Endothelial cell of umbilical vein (primary cell): ENCODE data around the gene UVSSA. TPM values are rescaled to one million over a fixed set of nuclear protein-coding genes. Genes with fewer than 3 reads are reported as not detected.

Experiments used
- BruUV-seq: library from RNA; stranded (reverse); fragments of 400-500 nt; replicated peaks from 2 replicates; lab custom pipeline; 2021; lab: Mats Ljungman, UMichigan
- CTCF ChIA-PET: fragments of 300-600, 350-600 bp; sonication (Branson Sonifier 250); formaldehyde crosslinking; loops from one replicate; lab custom pipeline; 2021; ENCODE audit warnings: antibody characterized with exemption, inconsistent platforms; lab: Charles Lee
- POLR2A ChIA-PET: fragments of 300-600, 350-600 bp; sonication (Branson Sonifier 250); formaldehyde crosslinking; loops from one replicate; lab custom pipeline; 2021; ENCODE audit warnings: antibody characterized with exemption, inconsistent platforms; lab: Charles Lee
- DNase-seq: peaks from one replicate; pipeline ENCODE4 v3.0.0-alpha.2; 2011; ENCODE audit warnings: low read depth, low spot score
- FAIRE-seq: peaks from 2 replicates; lab custom pipeline; 2011; peaks lifted over from hg19 to GRCh38; lab: Jason Lieb, UNC
- H2AFZ ChIP-seq: 2 replicates; pipeline ENCODE4 v1.6.0; 2012; ENCODE audit warnings: low read depth, low read length, control low read depth, inconsistent platforms
- H3K27ac ChIP-seq: 2 replicates; pipeline ENCODE4 v1.5.1; 2011; ENCODE audit warnings: low read depth, mild to moderate bottlenecking, control low read depth, low read length, moderate library complexity; ENCODE audit not compliant: insufficient read depth
- H3K27me3 ChIP-seq, 2 experiments: 2 replicates each; pipeline versions ENCODE4 v1.6.0 to v1.6.1; 2011; ENCODE audit warnings: low read length in 2 of 2, mixed read lengths in 1 of 2; ENCODE audit not compliant: control insufficient read depth in 2 of 2, insufficient read depth in 2 of 2
- H3K36me3 ChIP-seq, 2 experiments: 2 replicates in 1 of 2; 3 replicates in 1 of 2; pipeline ENCODE4 v1.5.1; 2011; ENCODE audit warnings: low read length in 2 of 2, mild to moderate bottlenecking in 1 of 2, moderate library complexity in 1 of 2; ENCODE audit not compliant: control insufficient read depth in 2 of 2, insufficient read depth in 2 of 2; ENCODE audit errors: extremely low read depth in 1 of 2
- H3K4me1 ChIP-seq: 3 replicates; pipeline ENCODE4 v1.5.1; 2011; ENCODE audit warnings: mild to moderate bottlenecking, low read length; ENCODE audit not compliant: control insufficient read depth, insufficient read depth; ENCODE audit errors: extremely low read depth
- H3K4me2 ChIP-seq: 2 replicates; pipeline ENCODE4 v1.6.1; 2011; ENCODE audit warnings: low read length, control low read depth, mixed read lengths; ENCODE audit not compliant: insufficient read depth
- H3K4me3 ChIP-seq, 3 experiments: fragments of 200-600 bp in 1 of 3; sonication (generic), shearing (Covaris generic) in 1 of 3; replicated peaks in 1 of 3; 2 replicates each; pipeline ENCODE4 v1.5.1; 2011 to 2016; ENCODE audit warnings: control low read depth in 3 of 3, low read length in 3 of 3, mild to moderate bottlenecking in 2 of 3, inconsistent platforms in 1 of 3, low read depth in 1 of 3, moderate library complexity in 1 of 3; ENCODE audit not compliant: insufficient read depth in 1 of 3
- H3K79me2 ChIP-seq: 2 replicates; pipeline ENCODE4 v1.6.0; 2012; ENCODE audit warnings: low read length, inconsistent platforms; ENCODE audit not compliant: control insufficient read depth, insufficient read depth
- H3K9ac ChIP-seq: replicated peaks from 2 replicates; pipeline ENCODE3; 2011; ENCODE audit warnings: low read length, control low read depth; ENCODE audit not compliant: insufficient read depth; ENCODE audit errors: extremely low read depth
- H3K9me1 ChIP-seq: replicated peaks from 3 replicates; pipeline ENCODE4 v1.6.0; 2011; ENCODE audit warnings: mild to moderate bottlenecking, low read length; ENCODE audit not compliant: control insufficient read depth, insufficient read depth; ENCODE audit errors: extremely low read depth
- H3K9me3 ChIP-seq: replicated peaks from 2 replicates; pipeline ENCODE4 v1.5.1; 2012; ENCODE audit warnings: low read length, inconsistent platforms; ENCODE audit not compliant: control insufficient read depth, insufficient read depth
- H4K20me1 ChIP-seq: replicated peaks from 2 replicates; pipeline ENCODE3; 2011; ENCODE audit warnings: mild to moderate bottlenecking, low read length; ENCODE audit not compliant: control insufficient read depth, insufficient read depth; ENCODE audit errors: extremely low read depth
- FOS ChIP-seq: IDR thresholded peaks from 2 replicates; pipeline ENCODE4 v1.6.1; 2011; ENCODE audit warnings: mild to moderate bottlenecking, low read length, moderate library complexity, borderline replicate concordance; ENCODE audit not compliant: insufficient read depth
- GATA2 ChIP-seq: IDR thresholded peaks from 2 replicates; pipeline ENCODE4 v1.7.0; 2011; ENCODE audit warnings: low read depth, mild to moderate bottlenecking, moderate library complexity, mixed read lengths, low read length; ENCODE audit not compliant: insufficient read length, insufficient read depth
- dilution Hi-C: fragments of 300-500 bp; cut with MboI; formaldehyde crosslinking; loops from one replicate; pipeline ENCODE4 v1.15.0; 2019; ENCODE audit warnings: low sequenced_read_pairs; ENCODE audit not compliant: extremely low pct_ligation_motif_present
- intact Hi-C: fragments of 100-400 bp; cut with micrococcal nuclease; formaldehyde crosslinking; loops from one replicate; pipeline ENCODE4 v1.10.0; 2022
- polyA plus RNA-seq, 4 experiments: library from polyadenylated mRNA; depleted of rRNA in 3 of 4; stranded (reverse) in 3 of 4; unstranded in 1 of 4; fragments of >200 nt; gene quantifications; 2 replicates each; pipeline versions ENCODE4 v1.2.1 to v1.2.3, GENCODE V29; 2011 to 2012; ENCODE audit warnings: missing spikeins in 1 of 4
- total RNA-seq: library from RNA; stranded (reverse); gene quantifications from 2 replicates; pipeline ENCODE4 v1.2.3, GENCODE V29; 2021
- TF ChIP-seq, protein P1 (sequence below): IDR thresholded peaks from 2 replicates; pipeline ENCODE4 v1.6.1; 2011; ENCODE audit not compliant: insufficient read depth, insufficient read length

UVSSA gene
- total and polyA plus RNA-seq, 2 donors (not counting 3 experiments of a cell fraction or from before 2014, with no cell fraction given) = 7.1 to 14.9 TPM

DNA sequence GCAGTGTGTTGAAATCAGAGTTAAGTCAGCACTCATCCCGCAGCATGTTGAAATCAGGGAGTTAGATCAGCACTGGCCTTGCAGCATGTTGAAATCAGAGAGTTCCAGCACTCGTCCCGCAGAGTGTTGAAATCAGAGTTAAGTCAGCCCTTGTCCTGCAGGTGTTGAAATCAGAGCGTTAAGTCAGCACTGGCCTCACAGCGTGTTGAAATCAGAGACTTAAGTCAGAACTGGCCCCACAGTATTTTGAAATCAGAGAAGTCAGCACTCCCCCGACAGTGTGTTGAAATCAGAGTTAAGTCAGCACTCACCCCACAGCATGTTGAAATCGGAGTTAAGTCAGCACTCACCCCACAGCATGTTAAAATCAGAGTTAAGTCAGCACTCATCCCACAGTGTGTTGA lies 10.9 kb upstream of the UVSSA start:
- no peaks in the 10 kb centered on the region for H3K9me3 ChIP-seq
- no peaks in the 10 kb centered on the region for H3K27me3 ChIP-seq
- H3K9me1 ChIP-seq = no peaks in the 10 kb centered on the region
- no peak overlapping the region for H3K4me2 ChIP-seq
- intact Hi-C loops = no loop called here
- no peak overlapping the region for H3K4me3 ChIP-seq
- ChIA-PET POLR2A (no interaction called here), CTCF (no interaction called here)
- no peaks in the 10 kb centered on the region for H4K20me1 ChIP-seq
- FAIRE-seq (no peak), DNase-seq (no peak)
- H3K27ac ChIP-seq = no peak overlapping the region
- dilution Hi-C loops = no loop called here
- H2AFZ ChIP-seq = no peak overlapping the region
- no peak overlapping the region for H3K9ac ChIP-seq
- H3K36me3 ChIP-seq = peaks cover 7 to 38% of the 10 kb centered on the region in 2 experiments
- no TSS peak for BruUV-seq
- TF ChIP-seq FOS = no peak
- TF ChIP-seq, protein P1, sequence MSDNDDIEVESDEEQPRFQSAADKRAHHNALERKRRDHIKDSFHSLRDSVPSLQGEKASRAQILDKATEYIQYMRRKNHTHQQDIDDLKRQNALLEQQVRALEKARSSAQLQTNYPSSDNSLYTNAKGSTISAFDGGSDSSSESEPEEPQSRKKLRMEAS = no peak
- TF ChIP-seq GATA2 = no peak
- H3K4me1 ChIP-seq = no peaks in the 10 kb centered on the region
- no peaks in the 10 kb centered on the region for H3K79me2 ChIP-seq

DNA sequence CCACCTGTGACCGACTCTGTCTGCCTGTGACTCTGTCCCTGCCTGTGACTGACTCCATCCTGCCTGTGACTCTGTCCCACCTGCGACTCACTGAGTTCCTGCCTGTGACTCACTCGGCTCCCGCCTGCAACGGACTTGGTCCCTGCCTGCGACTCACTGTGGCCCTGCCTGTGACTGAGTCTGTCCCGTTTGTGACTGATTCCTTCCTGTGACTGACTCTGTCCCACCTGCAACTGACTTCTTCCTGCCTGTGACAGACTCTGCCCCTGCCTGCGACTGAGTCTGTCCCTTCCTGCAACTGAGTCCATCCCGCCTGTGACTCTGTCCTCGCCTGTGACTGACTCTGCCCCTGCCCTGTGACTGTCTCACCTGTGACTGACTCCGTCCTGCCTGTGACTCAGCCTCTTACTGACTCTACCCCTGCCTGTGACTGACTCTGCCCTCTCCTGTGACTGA lies 9.6 kb upstream of the UVSSA start:
- BruUV-seq = no TSS peak
- ChIA-PET POLR2A (no interaction called here), CTCF (no interaction called here)
- no peak overlapping the region for H3K27ac ChIP-seq
- dilution Hi-C loops = no loop called here
- no peak overlapping the region for H3K9ac ChIP-seq
- intact Hi-C loops = no loop called here
- H3K4me3 ChIP-seq = no peak overlapping the region
- FAIRE-seq = peak; percentile 76
- H4K20me1 ChIP-seq = no peaks in the 10 kb centered on the region
- no peaks in the 10 kb centered on the region for H3K9me3 ChIP-seq
- no peak for DNase-seq
- H2AFZ ChIP-seq = no peak overlapping the region
- TF ChIP-seq GATA2 (no peak), FOS (peak; percentile 76)
- H3K79me2 ChIP-seq = no peaks in the 10 kb centered on the region
- H3K4me1 ChIP-seq = peaks cover 9% of the 10 kb centered on the region
- H3K27me3 ChIP-seq = no peaks in the 10 kb centered on the region
- peaks cover 7 to 39% of the 10 kb centered on the region in 2 experiments for H3K36me3 ChIP-seq
- H3K9me1 ChIP-seq = no peaks in the 10 kb centered on the region
- H3K4me2 ChIP-seq = no peak overlapping the region
